Neural cell (in vitro differentiated cells): ENCODE results near the gene NRXN2. TPM values are rescaled to one million over a fixed set of nuclear protein-coding genes. Genes with fewer than 3 reads are reported as not detected.

ENCODE experiments used
- H2AFZ ChIP-seq: fragments of 200-600, 300-800 bp; sonication (generic), shearing (Covaris generic); 2 replicates; pipeline ENCODE4 v1.6.0; 2014; ENCODE audit warnings: low read depth, mild to moderate bottlenecking, antibody characterized with exemption, low read length, moderate library complexity
- H3F3A ChIP-seq: fragments of 200-600 bp; shearing (Covaris generic); 2 replicates; pipeline ENCODE4 v1.6.1; 2016; ENCODE audit warnings: mild to moderate bottlenecking, moderate library complexity, mixed read lengths, antibody characterized with exemption, low read length; ENCODE audit not compliant: insufficient read depth, poor library complexity, severe bottlenecking
- H3K27ac ChIP-seq: fragments of 200-600, 300-800 bp; sonication (generic), shearing (Covaris generic); 2 replicates; pipeline ENCODE4 v1.5.1; 2014; ENCODE audit warnings: mild to moderate bottlenecking, low read length, moderate library complexity
- H3K27me3 ChIP-seq: fragments of 300-800, 200-600 bp; sonication (generic), shearing (Covaris generic); 2 replicates; pipeline ENCODE4 v1.6.0; 2014; ENCODE audit warnings: mild to moderate bottlenecking, low read depth, low read length, moderate library complexity; ENCODE audit not compliant: insufficient read depth
- H3K36me3 ChIP-seq: fragments of 300-800, 200-600 bp; sonication (generic), shearing (Covaris generic); 2 replicates; pipeline ENCODE4 v1.5.1; 2014; ENCODE audit warnings: mild to moderate bottlenecking, antibody characterized with exemption, low read length, moderate library complexity; ENCODE audit not compliant: insufficient read depth
- H3K4me2 ChIP-seq: fragments of 300-800, 200-600 bp; sonication (generic), shearing (Covaris generic); 2 replicates; pipeline ENCODE4 v1.6.0; 2014; ENCODE audit warnings: mild to moderate bottlenecking, low read length
- H3K4me3 ChIP-seq: fragments of 300-800, 200-600 bp; sonication (generic), shearing (Covaris generic); 2 replicates; pipeline ENCODE4 v1.5.1; 2014; ENCODE audit warnings: mild to moderate bottlenecking, low read length, moderate library complexity
- H3K79me2 ChIP-seq: fragments of 200-600 bp; shearing (Covaris generic); replicated peaks from 2 replicates; pipeline ENCODE4 v1.6.0; 2014; ENCODE audit warnings: mild to moderate bottlenecking, low read length, moderate library complexity; ENCODE audit not compliant: insufficient read depth
- H3K9ac ChIP-seq: fragments of 300-800, 200-600 bp; sonication (generic), shearing (Covaris generic); 2 replicates; pipeline ENCODE4 v1.6.1; 2016; ENCODE audit warnings: mild to moderate bottlenecking, low read length, mixed read lengths
- H3K9me2 ChIP-seq: fragments of 200-600 bp; shearing (Covaris generic); 2 replicates; pipeline ENCODE4 v1.6.1; 2016; ENCODE audit warnings: mild to moderate bottlenecking, low read length, mixed read lengths; ENCODE audit not compliant: insufficient read depth
- H3K9me3 ChIP-seq: fragments of 200-600, 300-800 bp; sonication (generic), shearing (Covaris generic); 2 replicates; pipeline ENCODE4 v1.6.1; 2016; ENCODE audit warnings: mild to moderate bottlenecking, mixed run types, low read length, moderate library complexity, mixed read lengths
- H4K20me1 ChIP-seq: fragments of 200-600 bp; shearing (Covaris generic); 2 replicates; pipeline ENCODE4 v1.6.1; 2016; ENCODE audit warnings: mild to moderate bottlenecking, mixed run types; ENCODE audit not compliant: insufficient read depth
- CTCF ChIP-seq: fragments of 450-650 bp; IDR thresholded peaks from 2 replicates; pipeline ENCODE4 v1.5.1; 2014; ENCODE audit warnings: antibody characterized with exemption, mild to moderate bottlenecking, moderate library complexity; ENCODE audit not compliant: poor library complexity, severe bottlenecking
- EP300 ChIP-seq: fragments of 450-650 bp; conservative IDR thresholded peaks from 2 replicates; pipeline ENCODE4 v1.6.1; 2014; ENCODE audit warnings: antibody characterized with exemption, mild to moderate bottlenecking, moderate library complexity; ENCODE audit not compliant: poor library complexity, severe bottlenecking
- EZH2 ChIP-seq: fragments of 200-600, 300-800 bp; shearing (Covaris generic), sonication (generic); IDR thresholded peaks from 2 replicates; pipeline ENCODE4 v1.6.1; 2014; ENCODE audit warnings: antibody characterized with exemption, low read length, borderline replicate concordance, mild to moderate bottlenecking; ENCODE audit not compliant: insufficient read depth, poor library complexity, severe bottlenecking
- MXI1 ChIP-seq: fragments of 450-650 bp; conservative IDR thresholded peaks from 2 replicates; pipeline ENCODE4 v1.6.1; 2014; ENCODE audit warnings: antibody characterized with exemption, mild to moderate bottlenecking; ENCODE audit not compliant: poor library complexity, severe bottlenecking
- POLR2AphosphoS5 ChIP-seq: IDR thresholded peaks from 2 replicates; pipeline ENCODE4 v1.6.1; 2012
- RAD21 ChIP-seq: fragments of 450-650 bp; conservative IDR thresholded peaks from 2 replicates; pipeline ENCODE4 v1.6.1; 2014; ENCODE audit warnings: antibody characterized with exemption, mild to moderate bottlenecking, moderate library complexity
- REST ChIP-seq: IDR thresholded peaks from 2 replicates; pipeline ENCODE4 v1.6.1; 2012; ENCODE audit warnings: borderline replicate concordance
- SMC3 ChIP-seq: fragments of 450-650 bp; conservative IDR thresholded peaks from 2 replicates; pipeline ENCODE4 v1.6.1; 2014; ENCODE audit warnings: antibody characterized with exemption, mild to moderate bottlenecking, moderate library complexity; ENCODE audit not compliant: poor library complexity
- TAF1 ChIP-seq: IDR thresholded peaks from 2 replicates; pipeline ENCODE4 v1.6.1; 2012; ENCODE audit warnings: low read depth
- polyA plus RNA-seq: library from polyadenylated mRNA; depleted of rRNA; stranded (reverse); fragments of >200 nt; gene quantifications from 2 replicates; pipeline ENCODE4 v1.2.3, GENCODE V29; 2014

The NRXN2 gene
- polyA plus RNA-seq, 1 donor from 2014 or later, result 68.0 TPM

DNA sequence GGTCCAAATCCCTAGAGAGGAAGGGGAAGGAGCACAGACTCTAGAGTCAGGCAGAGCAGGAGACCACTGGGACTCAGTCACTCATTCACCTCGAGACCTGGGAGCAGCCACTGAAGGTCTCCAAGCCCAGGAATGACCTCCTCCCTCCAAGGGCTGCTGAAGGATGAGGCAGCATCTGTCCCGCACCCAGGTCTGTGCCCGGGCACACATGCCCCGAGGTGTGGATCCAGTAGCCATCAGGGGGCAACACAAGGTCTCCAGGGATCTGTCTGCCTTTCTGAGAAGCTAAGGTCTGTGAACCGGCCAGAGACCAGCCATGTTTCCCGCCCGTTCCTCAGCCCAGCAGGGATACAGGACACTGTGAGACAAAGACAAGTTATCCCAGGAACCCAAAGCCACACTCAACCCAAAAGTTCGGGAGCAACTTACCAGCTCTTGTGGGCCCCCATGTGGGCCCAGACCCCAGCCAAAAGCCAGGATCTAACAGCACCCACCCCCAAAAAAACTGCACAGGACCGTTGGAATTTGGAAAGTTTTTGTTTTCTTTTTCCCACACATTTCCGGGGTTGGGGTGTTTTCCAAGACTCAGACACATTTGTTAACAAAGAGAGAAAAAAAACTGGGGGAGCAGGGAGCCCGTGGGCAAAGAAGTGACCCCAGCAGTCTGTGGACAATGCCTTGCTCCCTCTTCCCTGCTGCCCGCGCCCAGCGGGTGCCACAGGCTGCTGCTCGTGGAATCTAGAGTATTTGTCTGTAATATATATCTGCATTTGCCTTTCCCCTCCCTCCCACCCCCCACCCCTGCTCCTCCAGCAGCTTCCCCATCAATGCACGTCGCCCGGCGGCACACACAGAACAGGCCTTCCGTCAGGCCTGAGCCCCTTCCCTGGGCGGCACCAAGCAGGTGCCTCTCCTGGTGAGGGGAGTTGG lies 117.1 kb downstream of the NRXN2 start:
- Histone ChIP-seq H2AFZ (no peak overlapping the region), H3F3A (no peaks in the 10 kb centered on the region), H3K79me2 (no peaks in the 10 kb centered on the region), H4K20me1 (no peaks in the 10 kb centered on the region), H3K9ac (no peak overlapping the region), H3K36me3 (no peaks in the 10 kb centered on the region), H3K9me2 (no peaks in the 10 kb centered on the region), H3K27ac (no peak overlapping the region), H3K4me2 (no peak overlapping the region), H3K9me3 (no peaks in the 10 kb centered on the region), H3K4me3 (no peak overlapping the region), H3K27me3 (no peaks in the 10 kb centered on the region)
- no peak for TF ChIP-seq CTCF
- no peak for TF ChIP-seq RAD21
- TF ChIP-seq MXI1, result no peak
- no peak for TF ChIP-seq EP300
- TF ChIP-seq POLR2AphosphoS5, result no peak
- no peak for TF ChIP-seq TAF1
- TF ChIP-seq EZH2, result no peak
- no peak for TF ChIP-seq REST
- no peak for TF ChIP-seq SMC3

DNA sequence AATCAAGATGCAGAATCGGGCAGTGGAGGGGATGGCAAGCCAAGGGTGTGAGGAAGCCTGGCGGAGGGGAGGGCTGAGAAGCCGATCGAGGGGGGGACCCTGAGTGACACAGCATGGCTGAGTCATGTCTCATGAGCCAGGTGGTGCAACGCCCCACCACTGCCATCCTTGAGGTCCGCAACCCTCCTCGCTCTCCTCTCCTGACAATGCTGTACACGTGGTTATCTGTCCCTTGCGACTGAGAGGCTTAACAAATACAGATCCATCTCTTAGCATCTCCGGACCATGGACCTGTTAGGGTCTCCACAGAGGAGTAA lies 117.8 kb downstream of the NRXN2 start:
- Histone ChIP-seq H3K79me2 (no peaks in the 10 kb centered on the region), H3F3A (no peaks in the 10 kb centered on the region), H3K9ac (no peak overlapping the region), H3K4me3 (no peak overlapping the region), H3K9me2 (no peaks in the 10 kb centered on the region), H3K27me3 (no peaks in the 10 kb centered on the region), H3K9me3 (no peaks in the 10 kb centered on the region), H4K20me1 (no peaks in the 10 kb centered on the region), H3K36me3 (no peaks in the 10 kb centered on the region), H3K4me2 (no peak overlapping the region), H3K27ac (no peak overlapping the region), H2AFZ (no peak overlapping the region)
- TF ChIP-seq EP300, result no peak
- no peak for TF ChIP-seq RAD21
- no peak for TF ChIP-seq POLR2AphosphoS5
- TF ChIP-seq TAF1, result no peak
- TF ChIP-seq REST, result no peak
- TF ChIP-seq MXI1, result no peak
- TF ChIP-seq EZH2, result no peak
- no peak for TF ChIP-seq SMC3
- TF ChIP-seq CTCF, result no peak
